Nucleus accumbens (tissue), 56 donors: ENCODE data around the gene ICE1.

Source experiments
- DNase-seq, 56 donors: peaks; one replicate each; lab custom pipeline; 2025; lab: John Stamatoyannopoulos, UW

ICE1 gene

DNA sequence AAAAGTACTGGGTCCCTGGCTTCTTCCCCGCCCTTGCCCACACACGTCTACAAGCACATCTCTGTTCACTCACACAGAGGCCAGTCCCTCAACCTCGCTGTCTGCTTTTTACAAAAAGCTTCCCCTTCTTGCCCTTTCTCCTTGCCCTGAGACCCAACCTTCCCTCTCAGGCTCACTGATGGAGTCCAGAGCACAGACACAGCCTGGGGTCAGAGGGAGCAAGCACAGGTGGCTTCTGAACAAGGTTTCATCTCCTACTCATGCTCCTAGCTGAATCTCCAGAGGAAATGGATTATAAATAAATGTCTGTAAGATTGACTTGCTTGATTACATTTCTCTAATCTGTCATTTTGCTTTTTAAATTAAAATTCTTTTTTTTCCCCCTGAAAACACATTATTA lies 101.8 kb downstream of the ICE1 start:
- DNase-seq = no peak

DNA sequence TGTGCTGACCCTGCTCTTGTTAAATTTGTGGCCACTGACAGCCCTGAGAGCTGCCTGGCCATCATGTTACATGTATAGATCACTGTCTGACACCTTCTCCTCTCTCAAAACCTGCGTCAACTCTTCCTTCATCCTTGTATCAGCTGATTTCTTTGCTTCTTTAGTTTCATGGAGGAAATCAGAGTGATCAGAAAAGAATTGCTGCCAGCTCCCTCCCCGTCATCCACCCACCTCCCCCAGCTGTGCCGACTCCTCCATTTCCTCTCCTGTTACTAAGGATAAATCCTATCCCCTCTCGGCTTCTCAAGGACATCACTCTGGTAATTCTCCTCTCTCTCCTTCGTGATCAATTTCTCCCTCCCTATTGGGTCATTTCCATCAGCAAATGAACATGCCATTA lies 108.9 kb downstream of the ICE1 start:
- DNase-seq = peak in 4 of 56 donors; percentile 1 to 15 (median 6)

DNA sequence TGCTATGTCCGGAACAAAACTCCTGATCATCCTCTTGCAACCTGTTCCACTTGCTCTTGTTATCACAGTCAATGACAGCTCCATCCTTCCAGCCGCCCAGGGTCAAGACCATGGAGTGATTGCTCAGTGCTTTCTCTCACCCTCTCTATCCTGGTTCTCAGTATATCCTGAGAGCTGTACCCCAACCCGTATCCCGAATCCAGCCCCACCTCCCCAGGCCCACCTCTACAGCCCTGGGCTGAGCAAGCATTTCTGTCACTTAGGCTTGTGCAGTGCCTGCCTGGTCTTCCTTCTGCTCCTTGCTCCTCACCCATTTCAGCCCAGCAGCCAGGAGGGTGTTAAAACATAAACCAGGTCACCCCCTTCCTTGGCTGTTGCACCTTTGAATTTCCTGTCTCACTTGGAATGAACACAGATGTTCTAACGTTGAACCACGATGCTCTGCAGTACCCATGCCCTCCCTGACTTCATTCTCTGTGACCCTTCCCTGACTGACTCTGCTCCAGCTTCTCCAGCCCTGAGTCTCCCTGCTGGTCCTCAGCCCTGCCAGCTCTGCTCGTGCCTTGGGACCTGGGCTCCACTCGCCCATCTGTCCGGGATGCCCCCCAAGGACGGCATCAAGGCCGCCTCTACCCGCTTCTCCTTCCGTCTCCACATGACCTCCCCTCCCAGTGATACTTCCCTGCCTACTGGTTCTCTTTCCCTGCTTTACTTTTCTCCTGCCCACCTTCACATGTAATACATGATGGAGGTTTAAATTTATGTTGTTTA lies 110.0 kb downstream of the ICE1 start:
- DNase-seq = no peak

DNA sequence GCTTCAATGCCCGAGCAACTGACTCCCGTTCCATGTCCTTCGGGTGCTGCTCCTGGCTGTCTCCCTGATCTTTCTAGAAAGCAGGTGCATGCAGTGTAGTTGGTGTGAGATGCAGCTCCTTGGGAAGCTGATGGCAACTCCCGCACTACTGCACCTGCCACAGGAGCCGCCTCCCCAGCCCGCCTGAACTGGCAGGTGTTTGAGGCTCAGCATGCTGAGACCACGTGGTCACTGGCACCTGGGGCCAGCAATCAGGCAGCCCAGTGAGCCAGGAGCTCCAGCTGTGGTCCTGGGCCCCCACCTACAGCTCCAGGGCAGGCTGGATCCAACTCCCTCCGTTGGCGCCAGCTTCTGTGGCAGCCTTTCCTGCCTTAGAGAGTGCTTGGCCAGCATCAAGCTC lies 111.5 kb downstream of the ICE1 start:
- DNase-seq = no peak

DNA sequence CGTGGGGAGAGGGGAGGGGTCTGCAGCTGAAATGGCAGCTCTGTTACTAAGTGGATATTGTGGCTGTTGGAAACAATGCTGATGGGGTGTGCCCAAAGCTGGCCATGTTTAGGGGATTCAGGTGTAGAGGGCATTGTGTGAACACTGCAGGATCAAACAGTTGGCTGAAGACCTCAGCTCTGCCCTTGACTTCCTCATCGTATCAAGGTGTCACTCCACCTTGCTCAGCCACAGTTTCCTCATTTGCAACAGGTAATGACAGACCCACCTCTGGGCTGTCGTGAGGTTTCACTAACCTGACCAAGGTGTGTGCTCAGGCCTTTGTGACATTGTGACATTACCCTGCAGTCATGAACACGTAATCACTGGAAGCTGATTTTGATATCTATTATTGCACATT lies 111.9 kb downstream of the ICE1 start:
- DNase-seq = no peak

DNA sequence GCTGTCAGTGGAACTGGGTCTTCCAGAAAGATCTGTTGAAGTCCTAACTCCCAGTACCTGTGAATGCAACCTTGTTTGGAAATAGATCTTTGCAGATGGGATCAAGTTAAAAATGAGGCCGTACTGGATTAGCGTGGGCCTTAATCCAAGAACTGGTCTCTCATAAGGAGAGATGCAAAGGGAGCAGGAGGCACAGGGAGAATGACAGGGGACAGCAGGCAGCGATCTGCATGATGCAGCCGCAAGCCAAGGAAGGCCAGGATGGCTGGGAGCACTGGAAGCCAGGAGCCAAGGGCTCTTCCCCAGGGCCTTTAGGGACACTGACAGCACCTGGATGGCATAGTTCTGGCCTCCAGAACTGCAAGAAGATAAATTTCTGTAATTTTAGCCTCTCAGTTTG lies 114.4 kb downstream of the ICE1 start:
- DNase-seq = no peak

DNA sequence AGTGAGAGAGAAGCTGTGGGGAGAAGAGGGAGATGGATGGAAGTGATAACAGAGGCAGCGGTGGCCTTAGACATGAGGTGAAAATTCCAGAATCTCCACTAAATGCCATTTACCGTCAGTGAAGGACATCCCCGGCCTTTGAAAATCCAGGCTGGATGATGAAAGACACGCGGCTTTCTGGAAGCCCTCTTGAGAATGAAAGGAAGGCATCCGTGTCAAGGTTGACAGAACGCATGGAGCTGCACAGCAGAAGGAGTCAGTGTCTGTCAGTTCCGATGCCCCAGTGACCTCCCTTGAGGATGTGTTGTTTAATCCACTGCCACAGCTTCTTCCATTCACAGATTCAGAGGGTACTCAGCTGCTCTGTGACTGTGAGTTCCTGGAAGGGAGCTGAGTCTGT lies 114.9 kb downstream of the ICE1 start:
- DNase-seq = no peak

DNA sequence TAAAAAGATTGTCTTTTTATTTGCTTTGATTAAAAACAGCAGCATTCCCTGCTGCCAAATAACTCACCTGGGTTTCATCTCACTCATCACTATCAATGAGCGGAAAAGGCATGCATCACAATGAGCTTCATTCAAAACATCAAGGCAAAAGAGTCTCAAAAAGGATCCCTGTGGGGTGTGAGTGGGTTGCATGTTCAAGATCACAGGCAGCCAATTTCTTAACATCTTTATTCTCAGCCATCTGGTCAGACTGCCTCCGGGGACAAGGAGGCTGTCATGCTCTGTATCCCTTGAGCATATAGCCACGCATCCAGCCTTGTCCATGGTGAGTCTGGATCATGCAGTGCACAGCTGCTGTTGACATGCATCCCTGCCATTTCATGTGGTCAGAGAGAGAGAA lies 117.1 kb downstream of the ICE1 start:
- DNase-seq = no peak
